ENCODE data around the gene KCMF1.

DNA sequence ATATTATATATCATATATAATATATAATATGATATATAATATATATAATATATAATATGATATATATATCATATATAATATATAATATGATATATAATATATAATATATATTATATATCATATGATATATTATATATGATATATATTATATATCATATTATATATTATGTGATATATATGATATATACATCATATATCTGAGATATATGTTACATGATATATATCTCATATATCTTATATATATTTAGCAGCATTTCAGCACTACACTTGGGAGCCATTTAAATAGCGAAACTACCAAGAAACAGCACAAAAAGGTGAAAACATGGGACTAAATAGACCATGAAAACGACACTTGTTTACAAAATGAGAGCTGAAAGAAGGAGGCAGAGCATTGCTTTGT is 37.3 kb downstream of the KCMF1 start:
- TF ChIP-seq YY1 (IDR thresholded peaks at IDR 0.05; ENCODE audit: insufficient read depth, insufficient read length) (no peak), ZNF274 (IDR thresholded peaks at IDR 0.05; ENCODE audit: low read depth, low read length) (no peak)
